Stomach (tissue), 4 donors: ENCODE data around the gene CATSPER1.

Experiments
- POLR2A ChIP-seq, 4 donors: fragments of 450-650 bp; IDR thresholded peaks; one replicate each; pipeline ENCODE4 v1.6.1; 2016; ENCODE audit warnings: antibody characterized with exemption in 4 of 4, control low read depth in 2 of 4, mild to moderate bottlenecking in 1 of 4, moderate library complexity in 1 of 4
- TF ChIP-seq, protein P1 (sequence below), 7 experiments: fragments of 450-650 bp in 4 of 7; fragments of 200-600 bp in 3 of 7; sonication (generic) in 3 of 7; IDR thresholded peaks; one replicate each; pipeline ENCODE4 v1.5.1; 2016 to 2019; ENCODE audit warnings: antibody characterized with exemption in 7 of 7, control low read depth in 2 of 7, mild to moderate bottlenecking in 1 of 7

DNA sequence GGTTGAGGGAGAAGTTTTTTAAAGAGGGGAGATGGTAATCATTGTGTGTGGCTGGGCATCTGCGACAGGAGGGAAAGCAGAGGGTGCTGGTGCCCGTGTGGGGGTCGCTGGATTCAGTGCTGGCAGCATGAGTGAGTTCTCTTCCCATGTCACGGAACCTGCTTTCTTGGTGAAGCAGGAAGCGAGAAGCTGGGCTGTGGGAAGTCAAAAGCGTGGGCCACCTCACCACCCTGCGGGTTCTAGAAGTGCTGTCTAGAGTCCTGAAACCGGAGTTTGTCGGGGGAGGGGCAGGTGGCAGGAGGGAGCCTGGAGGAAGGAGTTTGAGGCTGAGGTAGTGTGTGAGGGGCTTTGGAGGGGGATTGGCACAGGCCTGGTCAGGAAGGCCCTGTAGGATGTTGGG, 50.5 kb downstream of the CATSPER1 start:
- TF ChIP-seq, protein P1, sequence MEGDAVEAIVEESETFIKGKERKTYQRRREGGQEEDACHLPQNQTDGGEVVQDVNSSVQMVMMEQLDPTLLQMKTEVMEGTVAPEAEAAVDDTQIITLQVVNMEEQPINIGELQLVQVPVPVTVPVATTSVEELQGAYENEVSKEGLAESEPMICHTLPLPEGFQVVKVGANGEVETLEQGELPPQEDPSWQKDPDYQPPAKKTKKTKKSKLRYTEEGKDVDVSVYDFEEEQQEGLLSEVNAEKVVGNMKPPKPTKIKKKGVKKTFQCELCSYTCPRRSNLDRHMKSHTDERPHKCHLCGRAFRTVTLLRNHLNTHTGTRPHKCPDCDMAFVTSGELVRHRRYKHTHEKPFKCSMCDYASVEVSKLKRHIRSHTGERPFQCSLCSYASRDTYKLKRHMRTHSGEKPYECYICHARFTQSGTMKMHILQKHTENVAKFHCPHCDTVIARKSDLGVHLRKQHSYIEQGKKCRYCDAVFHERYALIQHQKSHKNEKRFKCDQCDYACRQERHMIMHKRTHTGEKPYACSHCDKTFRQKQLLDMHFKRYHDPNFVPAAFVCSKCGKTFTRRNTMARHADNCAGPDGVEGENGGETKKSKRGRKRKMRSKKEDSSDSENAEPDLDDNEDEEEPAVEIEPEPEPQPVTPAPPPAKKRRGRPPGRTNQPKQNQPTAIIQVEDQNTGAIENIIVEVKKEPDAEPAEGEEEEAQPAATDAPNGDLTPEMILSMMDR (IDR thresholded peaks at IDR 0.05) = no peak
- TF ChIP-seq POLR2A (IDR thresholded peaks at IDR 0.05) = no peak
